OCI-LY7 (cell line): ENCODE data around the gene HES2.

Source experiments
- CTCF ChIP-seq: fragments of 200-600 bp; sonication (generic); conservative IDR thresholded peaks from 2 replicates; pipeline ENCODE4 v1.5.1; 2014; ENCODE audit warnings: mild to moderate bottlenecking, antibody characterized with exemption, low read length, moderate library complexity, mixed read lengths
- EZH2phosphoT487 ChIP-seq: fragments of 200-600 bp; sonication (generic); IDR thresholded peaks from 2 replicates; pipeline ENCODE4 v1.6.1; 2018; ENCODE audit warnings: low read depth, borderline replicate concordance, mild to moderate bottlenecking, mixed run types, antibody characterized with exemption, low read length, moderate library complexity, mixed read lengths

GRCh38 chr1:6380037-6380436 is 39.7 kb downstream of the HES2 start:
- TF ChIP-seq CTCF (no peak), EZH2phosphoT487 (no peak)
